HG02642 (cell line): ENCODE measurements around the gene PXYLP1.

ENCODE experiments used
- ATAC-seq: cut with Tn5 transposase; IDR thresholded peaks from one replicate; pipeline ENCODE4 v1.9.1; 2021; ENCODE audit warnings: mild to moderate bottlenecking; ENCODE audit not compliant: unreplicated experiment, poor library complexity

Gene PXYLP1

GRCh38 chr3:141246224-141246957 lies 14.8 kb downstream of the PXYLP1 start:
- no peak for ATAC-seq

GRCh38 chr3:141246958-141247301 lies 15.3 kb downstream of the PXYLP1 start:
- ATAC-seq: no peak

GRCh38 chr3:141248064-141248463 lies 16.4 kb downstream of the PXYLP1 start:
- no peak for ATAC-seq

- ATAC-seq: no peak
Observed at GRCh38 chr3:141249041-141249440, 17.4 kb downstream of the PXYLP1 start.

- no peak for ATAC-seq
Observed at GRCh38 chr3:141250342-141250741, 18.7 kb downstream of the PXYLP1 start.

GRCh38 chr3:141250828-141251227 lies 19.2 kb downstream of the PXYLP1 start:
- ATAC-seq: no peak

GRCh38 chr3:141253326-141253725 lies 21.7 kb downstream of the PXYLP1 start:
- no peak for ATAC-seq

GRCh38 chr3:141253811-141254210 lies 22.2 kb downstream of the PXYLP1 start:
- ATAC-seq: no peak

GRCh38 chr3:141255137-141255845 lies 23.7 kb downstream of the PXYLP1 start:
- ATAC-seq: no peak

- no peak for ATAC-seq
Observed at GRCh38 chr3:141255846-141256261, 24.2 kb downstream of the PXYLP1 start.

- no peak for ATAC-seq
Observed at GRCh38 chr3:141256820-141257219, 25.2 kb downstream of the PXYLP1 start.

- ATAC-seq: peak; percentile 34
Observed at GRCh38 chr3:141257961-141258360, 26.3 kb downstream of the PXYLP1 start.

- ATAC-seq: no peak
Observed at GRCh38 chr3:141258973-141259372, 27.3 kb downstream of the PXYLP1 start.

- ATAC-seq: no peak
Observed at GRCh38 chr3:141259821-141260629, 28.4 kb downstream of the PXYLP1 start.

- no peak for ATAC-seq
Observed at GRCh38 chr3:141260630-141260927, 29.0 kb downstream of the PXYLP1 start.

- no peak for ATAC-seq
Observed at GRCh38 chr3:141261472-141262307, 30.1 kb downstream of the PXYLP1 start.

GRCh38 chr3:141262308-141262705 lies 30.7 kb downstream of the PXYLP1 start:
- ATAC-seq: no peak

GRCh38 chr3:141266186-141266585 lies 34.6 kb downstream of the PXYLP1 start:
- no peak for ATAC-seq

GRCh38 chr3:141266797-141267555 lies 35.4 kb downstream of the PXYLP1 start:
- no peak for ATAC-seq

- no peak for ATAC-seq
Observed at GRCh38 chr3:141267629-141268028, 36.0 kb downstream of the PXYLP1 start.
